GDM1 (cell line): ENCODE results near the gene HID1.
"Not testable (repeated sequence)": the region's sequence is repeated elsewhere in the genome, so short reads cannot be mapped to it uniquely, and the experiment has no call there.

Experiments used
- DNase-seq: peaks from one replicate; lab custom pipeline; 2025; lab: John Stamatoyannopoulos, UW

Gene HID1

DNA sequence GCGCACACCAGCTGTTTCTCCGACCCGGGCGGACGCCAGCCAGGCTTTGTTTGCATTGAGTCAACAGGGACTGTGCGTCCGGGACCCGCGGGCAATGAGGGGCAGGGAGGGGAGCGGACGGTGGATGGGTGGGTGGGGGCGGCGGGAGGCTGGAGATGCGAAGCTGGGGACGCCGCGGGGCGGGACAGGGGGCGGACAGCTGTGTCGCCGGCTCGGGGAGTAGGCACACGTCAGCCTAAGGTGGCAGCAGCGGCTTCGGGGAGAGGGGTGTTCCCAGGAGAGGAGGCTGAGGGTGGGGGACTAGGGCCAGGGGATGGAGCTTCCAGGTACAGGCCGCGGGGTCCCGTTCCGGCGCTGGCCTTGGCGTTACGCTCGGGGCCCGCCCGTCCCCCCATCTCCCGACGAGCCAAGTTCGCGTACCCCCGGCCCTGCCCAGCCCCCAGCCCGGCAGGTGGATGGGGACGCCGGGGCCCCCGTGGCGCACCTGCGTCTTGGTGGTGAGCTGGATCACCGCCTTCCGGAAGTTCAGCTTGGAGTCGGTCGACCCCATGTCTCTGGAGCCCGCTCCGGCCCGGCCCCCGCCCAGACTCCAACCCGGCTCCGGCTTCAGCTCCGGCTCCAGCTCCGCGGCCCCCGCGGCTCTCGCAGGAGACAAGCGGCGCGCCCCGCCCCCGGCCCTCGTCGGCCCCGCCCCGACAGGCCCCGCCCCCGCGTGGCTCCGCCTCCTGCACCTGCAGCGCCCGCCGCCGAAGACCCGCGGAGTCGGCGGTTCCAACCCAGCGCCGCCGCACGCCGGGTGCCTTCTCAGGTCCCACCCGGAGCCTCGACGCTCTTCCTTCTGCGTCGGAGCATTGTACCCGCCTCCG is at the start of gene HID1:
Gene HID1, minus strand, starts transcription at position 653 of the 866 bp plus-strand sequence. Its CDS starts 103 bp downstream, at position 550.
- no peak for DNase-seq

DNA sequence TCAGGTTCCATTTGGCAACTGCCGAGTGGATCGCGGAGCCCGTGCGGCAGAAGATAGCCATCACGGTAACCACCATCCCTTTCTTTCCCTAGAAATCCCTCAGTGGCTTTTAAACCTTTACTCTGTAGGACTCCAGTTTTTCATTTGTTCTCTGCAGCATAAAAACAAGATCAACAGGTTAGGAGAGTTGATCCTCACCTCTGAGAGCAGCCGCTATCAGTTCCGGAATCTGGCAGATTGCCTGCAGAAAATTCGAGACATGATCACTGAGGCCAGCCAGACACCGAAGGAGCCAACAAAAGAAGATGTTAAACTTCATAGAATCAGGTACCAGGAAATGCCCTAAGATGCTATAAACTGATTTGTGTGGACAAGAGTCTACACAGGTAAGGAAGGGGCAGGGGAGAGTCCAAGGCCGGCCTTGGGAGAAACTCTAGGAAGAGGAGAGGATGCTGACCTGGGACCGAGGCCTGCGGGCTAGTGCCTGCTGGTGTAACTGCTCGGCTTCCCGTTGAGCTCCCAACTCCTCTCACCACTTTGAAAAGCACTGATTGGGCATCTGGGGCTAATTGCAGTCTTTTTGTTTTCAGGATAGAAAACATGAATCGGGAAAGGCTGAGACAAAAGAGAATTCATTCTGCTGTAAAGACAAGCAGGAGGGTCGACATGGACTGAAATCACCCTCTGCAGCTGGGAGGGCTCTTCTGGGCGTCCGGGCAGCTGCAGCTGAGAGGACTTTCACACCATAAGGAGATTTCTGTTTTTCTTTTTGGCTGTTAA is 48.0 kb upstream of the HID1 start:
- no peak for DNase-seq

- DNase-seq = no peak
Observed at GRCh38 chr17:75019710-75020109, 47.2 kb upstream of the HID1 start.

- no peak for DNase-seq
Observed at GRCh38 chr17:75019146-75019545, 46.6 kb upstream of the HID1 start.

DNA sequence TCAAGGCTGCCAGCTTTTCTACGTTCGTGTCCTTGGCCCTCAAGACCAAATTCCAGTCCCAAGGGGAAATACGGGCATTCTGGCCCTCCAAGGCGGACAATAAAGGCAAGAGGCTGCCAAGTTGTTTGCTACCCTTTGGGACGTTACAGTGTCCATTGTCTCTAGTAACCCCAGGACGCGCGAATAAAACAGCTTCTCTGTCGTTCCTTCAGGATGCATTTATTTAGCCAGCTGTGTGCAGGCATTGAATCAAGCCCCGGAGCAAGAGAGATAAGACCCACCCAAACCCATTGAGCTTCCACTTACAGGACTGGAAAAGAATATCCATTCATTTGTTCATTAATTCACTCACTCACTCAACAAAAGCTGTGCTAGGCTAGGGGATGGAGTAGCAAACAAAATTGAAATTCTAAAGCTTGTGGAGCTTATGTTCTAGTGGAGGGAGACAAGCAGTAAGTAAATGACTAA is 40.6 kb upstream of the HID1 start:
- no peak for DNase-seq

GRCh38 chr17:75012346-75013091 is 40.0 kb upstream of the HID1 start, which contains the start of gene MRPL58:
Gene MRPL58, plus strand, starts transcription at chr17:75012670. Its CDS starts 17 bp downstream, at chr17:75012687.
- peak; percentile 79 for DNase-seq

DNA sequence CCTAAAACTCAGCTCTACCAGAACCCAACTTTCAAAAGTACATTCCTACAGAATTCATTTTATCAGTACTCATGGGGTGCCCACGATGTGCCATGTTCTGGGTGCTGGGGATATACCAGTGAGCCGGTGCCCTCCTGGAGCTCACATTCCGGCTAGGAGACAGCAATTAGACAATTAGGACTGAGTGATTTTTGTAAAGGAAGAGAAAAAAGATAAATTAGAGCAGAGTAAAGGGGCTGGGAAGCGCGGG is 39.5 kb upstream of the HID1 start:
- no peak for DNase-seq

DNA sequence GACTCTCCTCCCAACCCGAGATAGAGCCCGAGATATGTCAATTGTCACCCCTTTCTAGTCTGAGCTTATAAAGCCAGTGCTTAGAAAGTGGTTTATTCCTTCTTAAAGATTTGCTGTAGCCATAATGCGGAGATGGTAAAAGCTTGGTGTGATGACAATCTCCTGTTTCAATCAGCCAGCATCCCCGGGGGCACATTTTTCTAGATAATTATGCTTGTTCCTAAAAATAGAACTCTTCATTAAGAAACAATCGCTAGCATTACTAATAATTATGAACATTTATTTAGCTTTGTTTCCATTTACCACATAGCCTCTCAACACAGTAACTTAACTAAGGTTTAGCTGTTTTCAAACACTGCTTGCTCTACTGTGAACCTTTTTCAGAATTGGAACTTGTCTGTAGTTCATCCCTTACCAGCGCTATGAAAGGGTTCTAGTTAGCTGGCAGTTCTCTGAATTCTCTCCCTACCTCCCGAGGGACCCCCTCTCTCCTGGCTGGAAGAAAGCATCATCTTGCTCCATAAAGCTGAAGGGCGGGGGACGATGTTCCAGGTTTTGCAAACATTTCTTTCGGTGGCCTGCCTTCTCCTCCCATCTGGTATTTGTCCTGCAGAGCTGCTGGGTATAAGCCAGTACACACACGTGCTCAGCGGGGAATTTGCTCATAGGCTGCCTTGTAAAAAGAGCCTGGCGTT is 39.0 kb upstream of the HID1 start:
- DNase-seq = no peak

DNA sequence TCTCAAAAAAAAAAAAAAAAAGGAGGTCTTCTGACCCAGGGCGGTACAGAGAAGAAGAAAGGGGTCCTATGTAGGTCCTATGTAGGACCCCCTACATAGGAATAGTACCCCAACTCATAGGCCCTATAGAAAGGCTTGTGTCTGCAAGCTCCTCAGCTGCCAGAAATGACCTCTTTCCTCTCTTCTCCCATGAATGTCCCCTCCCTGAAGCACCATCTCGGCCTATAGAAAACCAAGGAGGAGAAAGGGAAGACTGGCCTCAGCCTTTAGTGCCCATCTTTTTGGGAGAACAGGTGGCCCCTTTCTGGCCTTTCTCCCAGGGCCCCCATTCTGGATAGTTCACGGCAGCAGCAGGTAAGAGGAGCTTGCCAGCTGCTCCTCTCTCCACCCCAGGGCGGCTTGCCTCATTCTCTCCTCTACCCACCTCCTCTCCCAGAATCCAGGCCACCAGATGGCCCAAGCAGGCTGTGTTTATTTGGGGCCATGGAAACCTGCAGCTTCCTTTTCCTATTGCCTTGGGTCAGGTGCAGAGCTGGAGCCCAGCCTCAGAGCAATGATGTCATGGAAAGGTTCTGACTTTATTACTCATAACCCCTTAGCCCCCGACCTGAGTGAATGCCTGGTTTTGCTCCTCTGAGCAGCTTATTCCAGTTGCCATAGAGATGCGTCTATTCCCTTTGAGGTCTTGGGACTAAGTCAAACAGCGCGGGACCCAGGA is 38.3 kb upstream of the HID1 start:
- no peak for DNase-seq

DNA sequence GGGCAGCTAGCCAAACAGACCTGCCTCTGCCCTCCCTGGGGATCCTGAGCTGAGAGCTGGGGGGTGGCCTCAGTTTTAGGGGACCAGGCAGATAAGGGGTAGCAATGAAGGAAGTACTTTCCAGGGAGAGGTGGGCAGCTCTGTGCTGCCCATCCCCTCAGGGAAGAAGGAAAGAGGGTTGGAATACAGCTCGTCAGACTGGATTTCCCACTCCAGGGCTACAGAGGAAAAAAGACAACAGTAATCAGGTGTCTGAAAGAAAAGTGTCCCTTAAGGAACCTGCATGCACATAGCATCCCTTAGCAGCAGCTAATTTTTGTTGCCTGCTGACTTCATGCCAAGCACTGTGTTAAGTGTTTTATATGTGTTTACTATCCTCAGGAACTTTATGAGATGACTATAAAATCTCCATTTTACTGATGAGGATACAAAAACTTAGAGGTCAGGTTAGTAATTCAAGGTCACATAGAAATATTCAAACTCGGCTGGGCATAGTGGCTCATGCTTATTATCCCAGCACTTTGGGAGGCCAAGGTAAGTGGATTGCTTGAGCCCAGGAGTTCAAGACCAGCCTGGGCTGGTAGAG is 36.7 kb upstream of the HID1 start:
- DNase-seq = no peak

GRCh38 chr17:75008373-75008772 is 35.8 kb upstream of the HID1 start:
- DNase-seq = no peak

DNA sequence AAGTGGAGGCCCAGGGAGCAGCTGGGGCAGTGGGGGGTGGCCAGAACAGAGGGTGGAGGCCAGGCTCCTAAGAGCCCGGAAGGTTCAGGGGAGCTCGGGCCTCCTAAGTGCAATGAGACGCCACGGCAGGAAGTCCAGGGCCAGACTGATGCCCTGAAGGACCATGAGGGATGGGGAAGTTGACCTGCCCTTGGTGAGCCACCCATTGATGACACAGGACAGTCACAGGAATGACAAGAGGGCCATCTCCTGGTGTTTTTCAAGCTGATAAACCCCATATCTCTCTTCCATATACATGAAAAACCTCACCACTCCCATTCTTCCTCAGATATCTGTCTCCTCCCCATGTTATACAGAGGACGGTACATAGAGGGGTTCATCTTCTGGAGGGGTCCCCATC is 34.1 kb upstream of the HID1 start:
- DNase-seq = no peak

DNA sequence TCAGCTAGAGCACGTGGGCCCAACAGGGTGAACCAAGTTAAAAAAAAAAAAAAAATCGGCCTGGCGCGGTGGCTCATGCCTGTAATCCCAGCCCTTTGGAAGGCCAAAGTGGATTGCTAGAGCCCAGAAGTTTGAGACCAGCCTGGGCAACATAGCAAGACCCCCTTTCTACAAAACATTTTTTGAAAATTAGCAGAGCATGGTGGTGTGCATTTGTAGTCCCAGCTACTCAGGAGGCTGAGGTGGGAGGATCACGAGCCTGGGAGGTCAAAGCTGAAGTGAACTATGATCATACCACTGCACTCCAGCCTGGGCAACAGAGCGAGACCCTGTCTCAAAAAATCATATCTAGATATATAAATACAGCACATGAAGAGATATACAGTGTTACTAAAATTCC is 33.5 kb upstream of the HID1 start:
- not testable (repeated sequence) for DNase-seq

DNA sequence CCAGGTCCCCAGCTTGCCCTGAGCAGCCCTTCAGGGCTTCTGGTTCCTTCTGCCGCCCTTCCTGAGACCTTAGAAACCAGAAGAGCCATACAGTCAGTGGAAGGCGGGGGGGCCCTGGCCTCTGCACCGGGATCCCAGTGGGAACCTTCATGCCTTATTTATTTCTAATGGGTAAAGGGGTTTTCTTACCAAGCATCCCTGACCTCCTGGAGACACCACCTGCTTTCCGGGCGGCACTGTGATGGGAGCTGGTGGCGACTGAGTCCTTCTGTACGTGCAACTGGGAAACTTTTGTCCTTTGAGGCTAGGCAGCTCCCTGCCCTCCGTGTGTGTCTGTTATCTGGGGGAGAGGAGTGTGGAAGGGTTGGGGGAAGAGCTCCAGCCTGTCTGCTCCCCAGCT is 32.7 kb upstream of the HID1 start:
- no peak for DNase-seq

GRCh38 chr17:75004371-75004770 is 31.8 kb upstream of the HID1 start:
- DNase-seq = no peak

- no peak for DNase-seq
Observed at GRCh38 chr17:75003957-75004355, 31.4 kb upstream of the HID1 start.

DNA sequence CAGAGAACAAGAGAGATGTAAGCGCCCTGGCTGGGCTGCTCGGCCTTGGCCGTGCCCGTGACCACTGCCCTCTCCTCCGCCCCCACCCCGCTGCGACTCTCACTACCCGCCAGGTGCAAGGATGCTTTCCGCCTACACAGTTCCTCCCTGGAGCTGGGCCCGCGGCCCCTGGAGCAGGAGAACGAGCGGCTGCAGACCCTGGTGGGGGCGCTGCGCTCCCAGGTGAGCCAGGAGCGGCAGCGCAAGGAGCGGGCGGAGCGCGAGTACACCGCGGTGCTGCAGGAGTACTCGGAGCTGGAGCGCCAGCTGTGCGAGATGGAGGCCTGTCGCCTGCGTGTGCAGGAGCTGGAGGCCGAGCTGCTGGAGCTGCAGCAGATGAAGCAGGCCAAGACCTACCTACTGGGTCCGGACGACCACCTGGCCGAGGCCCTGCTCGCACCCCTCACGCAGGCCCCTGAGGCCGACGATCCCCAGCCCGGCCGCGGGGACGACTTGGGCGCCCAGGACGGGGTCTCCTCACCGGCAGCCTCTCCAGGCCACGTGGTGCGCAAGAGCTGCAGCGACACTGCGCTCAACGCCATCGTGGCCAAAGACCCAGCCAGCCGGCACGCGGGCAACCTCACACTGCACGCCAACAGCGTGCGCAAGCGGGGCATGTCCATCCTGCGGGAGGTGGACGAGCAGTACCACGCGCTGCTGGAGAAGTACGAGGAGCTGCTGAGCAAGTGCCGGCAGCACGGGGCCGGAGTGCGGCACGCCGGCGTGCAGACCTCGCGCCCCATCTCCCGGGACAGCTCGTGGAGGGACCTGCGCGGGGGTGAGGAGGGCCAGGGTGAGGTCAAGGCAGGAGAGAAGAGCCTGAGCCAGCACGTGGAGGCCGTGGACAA is 30.8 kb upstream of the HID1 start:
- no peak for DNase-seq

DNA sequence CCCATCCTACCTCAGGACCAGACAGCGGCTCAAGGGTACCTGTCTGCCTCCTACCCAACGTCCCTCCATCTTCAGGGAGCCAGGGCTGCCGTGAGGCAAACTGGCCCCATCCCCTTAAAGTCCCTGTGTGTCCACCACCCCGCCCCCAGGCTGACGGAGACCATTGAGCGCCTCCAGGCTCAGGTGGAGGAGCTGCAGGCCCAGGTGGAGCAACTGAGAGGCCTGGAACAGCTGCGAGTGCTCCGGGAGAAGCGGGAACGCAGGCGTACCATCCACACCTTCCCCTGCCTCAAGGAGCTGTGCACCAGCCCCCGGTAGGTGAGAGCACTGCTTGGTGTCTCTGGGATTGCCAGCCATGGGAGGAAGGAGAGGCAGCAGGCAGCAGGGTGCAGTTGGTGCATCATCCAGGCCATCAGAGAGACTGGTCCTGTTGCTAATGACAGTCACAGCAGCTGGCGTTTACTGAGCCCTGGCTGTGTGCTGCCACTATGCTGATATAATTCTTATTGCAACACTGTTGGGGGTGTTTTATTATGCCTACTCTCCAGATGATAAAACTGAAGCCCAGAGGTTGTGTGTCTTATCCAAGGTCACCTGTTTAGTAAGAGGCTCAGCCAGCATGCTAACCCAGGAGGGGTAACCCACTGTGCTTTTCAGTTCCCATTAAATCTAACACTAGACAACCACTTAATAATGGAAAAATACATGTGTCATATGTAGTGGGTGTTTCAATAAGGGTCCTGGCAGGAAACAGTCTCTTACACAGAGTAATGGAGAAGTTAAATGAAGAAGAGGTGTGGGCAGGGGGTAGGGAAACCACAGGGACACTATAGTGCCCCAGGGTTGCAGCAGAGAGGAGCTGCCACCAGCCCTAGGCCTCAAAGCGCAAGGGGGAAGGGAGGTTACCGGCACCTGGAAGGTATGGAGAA is 29.6 kb upstream of the HID1 start:
- DNase-seq = no peak

- DNase-seq = no peak
Observed at GRCh38 chr17:74999523-74999922, 27.0 kb upstream of the HID1 start.
